K562 (cell line): ENCODE results near the gene ETV3L. TPM values are rescaled to one million over a fixed set of nuclear protein-coding genes. Genes with fewer than 3 reads are reported as not detected.

Experiments used
- ATF1 ChIP-seq, 2 experiments: fragments of 450-650 bp in 1 of 2; IDR thresholded peaks; 2 replicates each; pipeline ENCODE4 v1.6.1; 2016; ENCODE audit warnings: missing compliant biosample characterization in 1 of 2, missing genetic modification characterization in 1 of 2
- ELF4 ChIP-seq: fragments of 450-650 bp; formaldehyde crosslinking; IDR thresholded peaks from 2 replicates; pipeline ENCODE4 v1.4.0; 2022; ENCODE audit warnings: missing genetic modification characterization
- MBD2 ChIP-seq: sonication (generic); IDR thresholded peaks from 2 replicates; pipeline ENCODE4 v1.6.1; 2016; ENCODE audit warnings: low read depth, borderline replicate concordance
- NFXL1 ChIP-seq: fragments of 450-650 bp; formaldehyde crosslinking; IDR thresholded peaks from 2 replicates; pipeline ENCODE4 v1.4.0; 2021; ENCODE audit warnings: mild to moderate bottlenecking
- RBM34 ChIP-seq: fragments of 200-400 bp; formaldehyde crosslinking; IDR thresholded peaks from 2 replicates; pipeline ENCODE4 v1.6.1; 2018; ENCODE audit warnings: low read length, borderline replicate concordance; ENCODE audit not compliant: insufficient read depth
- SMARCA5 ChIP-seq: fragments of 450-650 bp; IDR thresholded peaks from 2 replicates; pipeline ENCODE4 v1.6.1; 2016
- SMARCE1 ChIP-seq: fragments of 450-650 bp; IDR thresholded peaks from 2 replicates; pipeline ENCODE4 v1.7.1; 2016; ENCODE audit warnings: mild to moderate bottlenecking
- polyA plus RNA-seq, 8 experiments: library from polyadenylated mRNA; depleted of rRNA in 4 of 8; stranded (reverse) in 5 of 8; unstranded in 3 of 8; fragments of >200 nt; fragmentation: Nextera tagmentation in 2 of 8; fragmentation: Illumina TruSeq in 1 of 8; extraction: Ambion mirVana in 2 of 8; extraction: Trizol in 1 of 8; gene quantifications; 2 replicates each; pipeline versions ENCODE4 v1.2.1 to v1.2.3, GENCODE V29; 2011 to 2014; ENCODE audit warnings: inconsistent platforms in 1 of 8, missing spikeins in 1 of 8
- total RNA-seq, 7 experiments: library from RNA; depleted of rRNA in 6 of 7; stranded (reverse); fragments of >200 nt in 6 of 7; fragmentation: Illumina TruSeq in 2 of 7; extraction: Trizol in 2 of 7; gene quantifications; 2 replicates each; pipeline versions ENCODE4 v1.2.1 to v1.2.3, GENCODE V29; 2011 to 2021; ENCODE audit warnings: low replicate concordance in 1 of 7
- TF ChIP-seq, protein P1 (sequence below): fragments of 250-450 bp; sonication (Bioruptor Pico); IDR thresholded peaks from 2 replicates; pipeline ENCODE4 v1.4.0; 2020
- TF ChIP-seq, protein P2 (sequence below), 2 experiments: fragments of 200-800 bp in 1 of 2; sonication (Bioruptor generic) in 1 of 2; sonication (generic) in 1 of 2; formaldehyde crosslinking in 1 of 2; IDR thresholded peaks in 1 of 2; conservative IDR thresholded peaks in 1 of 2; 2 replicates each; pipeline versions ENCODE4 v1.5.0 to v1.6.1; 2016 to 2020; ENCODE audit warnings: missing compliant biosample characterization in 1 of 2, missing genetic modification characterization in 1 of 2, missing genetic modification reagents in 1 of 2
- TF ChIP-seq, protein P3 (sequence below): sonication (generic); formaldehyde crosslinking; IDR thresholded peaks from 2 replicates; pipeline ENCODE4 v1.8.1; 2023; ENCODE audit warnings: missing genetic modification reagents, mild to moderate bottlenecking, borderline replicate concordance
- TF ChIP-seq, protein P4 (sequence below): IDR thresholded peaks from 3 replicates; pipeline ENCODE4 v1.6.1; 2011; ENCODE audit warnings: borderline replicate concordance, mild to moderate bottlenecking, moderate library complexity; ENCODE audit not compliant: insufficient read length; ENCODE audit errors: extremely low read depth

Gene ETV3L
- total and polyA plus RNA-seq, 9 of the 15 experiments (the other 6 are each of a cell fraction or from before 2014, with no cell fraction given) = not detected

DNA sequence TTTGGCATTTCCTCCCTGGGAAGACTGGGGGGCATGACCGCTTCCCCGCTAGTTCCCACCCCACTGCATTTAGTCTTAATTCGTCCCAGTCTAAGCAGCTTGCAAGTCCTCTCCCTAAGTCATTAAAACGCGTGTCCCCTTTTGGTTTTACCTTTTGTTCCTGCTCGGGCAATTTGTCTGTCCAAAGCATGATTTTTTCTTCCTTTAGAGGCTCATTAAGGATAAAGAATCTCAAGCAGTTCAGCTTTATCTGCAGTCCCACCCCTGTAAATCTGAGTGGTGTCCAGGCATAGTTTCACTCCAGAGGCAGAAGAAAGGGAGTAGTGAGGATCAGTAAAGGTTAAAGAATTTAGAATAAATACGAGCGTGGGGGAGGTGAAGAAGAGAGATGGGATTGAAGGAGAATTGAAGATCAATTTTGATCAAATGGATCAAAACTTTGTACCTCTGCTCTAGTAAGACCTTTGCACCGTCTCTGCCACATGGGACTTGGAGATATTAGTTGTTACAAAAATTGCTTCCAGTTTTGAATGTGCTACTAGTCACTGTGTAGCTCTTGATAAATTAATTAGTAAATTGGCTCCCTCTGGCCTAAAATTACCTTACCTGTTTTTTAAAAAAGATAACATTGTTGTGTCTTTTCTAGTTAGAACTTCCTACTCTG is 39.6 kb upstream of the ETV3L start (continued):
- TF ChIP-seq, protein P1, sequence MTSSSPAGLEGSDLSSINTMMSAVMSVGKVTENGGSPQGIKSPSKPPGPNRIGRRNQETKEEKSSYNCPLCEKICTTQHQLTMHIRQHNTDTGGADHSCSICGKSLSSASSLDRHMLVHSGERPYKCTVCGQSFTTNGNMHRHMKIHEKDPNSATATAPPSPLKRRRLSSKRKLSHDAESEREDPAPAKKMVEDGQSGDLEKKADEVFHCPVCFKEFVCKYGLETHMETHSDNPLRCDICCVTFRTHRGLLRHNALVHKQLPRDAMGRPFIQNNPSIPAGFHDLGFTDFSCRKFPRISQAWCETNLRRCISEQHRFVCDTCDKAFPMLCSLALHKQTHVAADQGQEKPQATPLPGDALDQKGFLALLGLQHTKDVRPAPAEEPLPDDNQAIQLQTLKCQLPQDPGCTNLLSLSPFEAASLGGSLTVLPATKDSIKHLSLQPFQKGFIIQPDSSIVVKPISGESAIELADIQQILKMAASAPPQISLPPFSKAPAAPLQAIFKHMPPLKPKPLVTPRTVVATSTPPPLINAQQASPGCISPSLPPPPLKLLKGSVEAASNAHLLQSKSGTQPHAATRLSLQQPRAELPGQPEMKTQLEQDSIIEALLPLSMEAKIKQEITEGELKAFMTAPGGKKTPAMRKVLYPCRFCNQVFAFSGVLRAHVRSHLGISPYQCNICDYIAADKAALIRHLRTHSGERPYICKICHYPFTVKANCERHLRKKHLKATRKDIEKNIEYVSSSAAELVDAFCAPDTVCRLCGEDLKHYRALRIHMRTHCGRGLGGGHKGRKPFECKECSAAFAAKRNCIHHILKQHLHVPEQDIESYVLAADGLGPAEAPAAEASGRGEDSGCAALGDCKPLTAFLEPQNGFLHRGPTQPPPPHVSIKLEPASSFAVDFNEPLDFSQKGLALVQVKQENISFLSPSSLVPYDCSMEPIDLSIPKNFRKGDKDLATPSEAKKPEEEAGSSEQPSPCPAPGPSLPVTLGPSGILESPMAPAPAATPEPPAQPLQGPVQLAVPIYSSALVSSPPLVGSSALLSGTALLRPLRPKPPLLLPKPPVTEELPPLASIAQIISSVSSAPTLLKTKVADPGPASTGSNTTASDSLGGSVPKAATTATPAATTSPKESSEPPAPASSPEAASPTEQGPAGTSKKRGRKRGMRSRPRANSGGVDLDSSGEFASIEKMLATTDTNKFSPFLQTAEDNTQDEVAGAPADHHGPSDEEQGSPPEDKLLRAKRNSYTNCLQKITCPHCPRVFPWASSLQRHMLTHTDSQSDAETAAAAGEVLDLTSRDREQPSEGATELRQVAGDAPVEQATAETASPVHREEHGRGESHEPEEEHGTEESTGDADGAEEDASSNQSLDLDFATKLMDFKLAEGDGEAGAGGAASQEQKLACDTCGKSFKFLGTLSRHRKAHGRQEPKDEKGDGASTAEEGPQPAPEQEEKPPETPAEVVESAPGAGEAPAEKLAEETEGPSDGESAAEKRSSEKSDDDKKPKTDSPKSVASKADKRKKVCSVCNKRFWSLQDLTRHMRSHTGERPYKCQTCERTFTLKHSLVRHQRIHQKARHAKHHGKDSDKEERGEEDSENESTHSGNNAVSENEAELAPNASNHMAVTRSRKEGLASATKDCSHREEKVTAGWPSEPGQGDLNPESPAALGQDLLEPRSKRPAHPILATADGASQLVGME (CRISPR knock-in tag) = no peak
- no peak for TF ChIP-seq SMARCA5
- TF ChIP-seq, protein P2, sequence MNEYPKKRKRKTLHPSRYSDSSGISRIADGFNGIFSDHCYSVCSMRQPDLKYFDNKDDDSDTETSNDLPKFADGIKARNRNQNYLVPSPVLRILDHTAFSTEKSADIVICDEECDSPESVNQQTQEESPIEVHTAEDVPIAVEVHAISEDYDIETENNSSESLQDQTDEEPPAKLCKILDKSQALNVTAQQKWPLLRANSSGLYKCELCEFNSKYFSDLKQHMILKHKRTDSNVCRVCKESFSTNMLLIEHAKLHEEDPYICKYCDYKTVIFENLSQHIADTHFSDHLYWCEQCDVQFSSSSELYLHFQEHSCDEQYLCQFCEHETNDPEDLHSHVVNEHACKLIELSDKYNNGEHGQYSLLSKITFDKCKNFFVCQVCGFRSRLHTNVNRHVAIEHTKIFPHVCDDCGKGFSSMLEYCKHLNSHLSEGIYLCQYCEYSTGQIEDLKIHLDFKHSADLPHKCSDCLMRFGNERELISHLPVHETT (CRISPR knock-in tag; conservative IDR thresholded peaks at IDR 0.05 in 1 of 2, IDR thresholded peaks at IDR 0.05 in 1 of 2) = no peak
- no peak for TF ChIP-seq RBM34
- TF ChIP-seq, protein P3, sequence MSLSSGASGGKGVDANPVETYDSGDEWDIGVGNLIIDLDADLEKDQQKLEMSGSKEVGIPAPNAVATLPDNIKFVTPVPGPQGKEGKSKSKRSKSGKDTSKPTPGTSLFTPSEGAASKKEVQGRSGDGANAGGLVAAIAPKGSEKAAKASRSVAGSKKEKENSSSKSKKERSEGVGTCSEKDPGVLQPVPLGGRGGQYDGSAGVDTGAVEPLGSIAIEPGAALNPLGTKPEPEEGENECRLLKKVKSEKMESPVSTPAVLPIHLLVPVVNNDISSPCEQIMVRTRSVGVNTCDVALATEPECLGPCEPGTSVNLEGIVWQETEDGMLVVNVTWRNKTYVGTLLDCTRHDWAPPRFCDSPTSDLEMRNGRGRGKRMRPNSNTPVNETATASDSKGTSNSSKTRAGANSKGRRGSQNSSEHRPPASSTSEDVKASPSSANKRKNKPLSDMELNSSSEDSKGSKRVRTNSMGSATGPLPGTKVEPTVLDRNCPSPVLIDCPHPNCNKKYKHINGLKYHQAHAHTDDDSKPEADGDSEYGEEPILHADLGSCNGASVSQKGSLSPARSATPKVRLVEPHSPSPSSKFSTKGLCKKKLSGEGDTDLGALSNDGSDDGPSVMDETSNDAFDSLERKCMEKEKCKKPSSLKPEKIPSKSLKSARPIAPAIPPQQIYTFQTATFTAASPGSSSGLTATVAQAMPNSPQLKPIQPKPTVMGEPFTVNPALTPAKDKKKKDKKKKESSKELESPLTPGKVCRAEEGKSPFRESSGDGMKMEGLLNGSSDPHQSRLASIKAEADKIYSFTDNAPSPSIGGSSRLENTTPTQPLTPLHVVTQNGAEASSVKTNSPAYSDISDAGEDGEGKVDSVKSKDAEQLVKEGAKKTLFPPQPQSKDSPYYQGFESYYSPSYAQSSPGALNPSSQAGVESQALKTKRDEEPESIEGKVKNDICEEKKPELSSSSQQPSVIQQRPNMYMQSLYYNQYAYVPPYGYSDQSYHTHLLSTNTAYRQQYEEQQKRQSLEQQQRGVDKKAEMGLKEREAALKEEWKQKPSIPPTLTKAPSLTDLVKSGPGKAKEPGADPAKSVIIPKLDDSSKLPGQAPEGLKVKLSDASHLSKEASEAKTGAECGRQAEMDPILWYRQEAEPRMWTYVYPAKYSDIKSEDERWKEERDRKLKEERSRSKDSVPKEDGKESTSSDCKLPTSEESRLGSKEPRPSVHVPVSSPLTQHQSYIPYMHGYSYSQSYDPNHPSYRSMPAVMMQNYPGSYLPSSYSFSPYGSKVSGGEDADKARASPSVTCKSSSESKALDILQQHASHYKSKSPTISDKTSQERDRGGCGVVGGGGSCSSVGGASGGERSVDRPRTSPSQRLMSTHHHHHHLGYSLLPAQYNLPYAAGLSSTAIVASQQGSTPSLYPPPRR (CRISPR knock-in tag) = no peak
- TF ChIP-seq NFXL1 (CRISPR knock-in tag) = no peak
- TF ChIP-seq ATF1 (CRISPR knock-in tag; IDR thresholded peaks at IDR 0.05) = no peak
- no peak for TF ChIP-seq ATF1 (tag; IDR thresholded peaks at IDR 0.05)
- no peak for TF ChIP-seq MBD2
- TF ChIP-seq ELF4 = no peak
- TF ChIP-seq, protein P4, sequence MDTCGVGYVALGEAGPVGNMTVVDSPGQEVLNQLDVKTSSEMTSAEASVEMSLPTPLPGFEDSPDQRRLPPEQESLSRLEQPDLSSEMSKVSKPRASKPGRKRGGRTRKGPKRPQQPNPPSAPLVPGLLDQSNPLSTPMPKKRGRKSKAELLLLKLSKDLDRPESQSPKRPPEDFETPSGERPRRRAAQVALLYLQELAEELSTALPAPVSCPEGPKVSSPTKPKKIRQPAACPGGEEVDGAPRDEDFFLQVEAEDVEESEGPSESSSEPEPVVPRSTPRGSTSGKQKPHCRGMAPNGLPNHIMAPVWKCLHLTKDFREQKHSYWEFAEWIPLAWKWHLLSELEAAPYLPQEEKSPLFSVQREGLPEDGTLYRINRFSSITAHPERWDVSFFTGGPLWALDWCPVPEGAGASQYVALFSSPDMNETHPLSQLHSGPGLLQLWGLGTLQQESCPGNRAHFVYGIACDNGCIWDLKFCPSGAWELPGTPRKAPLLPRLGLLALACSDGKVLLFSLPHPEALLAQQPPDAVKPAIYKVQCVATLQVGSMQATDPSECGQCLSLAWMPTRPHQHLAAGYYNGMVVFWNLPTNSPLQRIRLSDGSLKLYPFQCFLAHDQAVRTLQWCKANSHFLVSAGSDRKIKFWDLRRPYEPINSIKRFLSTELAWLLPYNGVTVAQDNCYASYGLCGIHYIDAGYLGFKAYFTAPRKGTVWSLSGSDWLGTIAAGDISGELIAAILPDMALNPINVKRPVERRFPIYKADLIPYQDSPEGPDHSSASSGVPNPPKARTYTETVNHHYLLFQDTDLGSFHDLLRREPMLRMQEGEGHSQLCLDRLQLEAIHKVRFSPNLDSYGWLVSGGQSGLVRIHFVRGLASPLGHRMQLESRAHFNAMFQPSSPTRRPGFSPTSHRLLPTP = no peak
- no peak for TF ChIP-seq SMARCE1
